Activated naive CD8-positive, alpha-beta T cell treated with anti-CD3 and anti-CD28 coated beads, Interleukin-2, amount 50 U/mL, for 24 hours (primary cell): Measurements from ENCODE around the gene ST8SIA6.
"Not testable (repeated sequence)": the region's sequence is repeated elsewhere in the genome, so short reads cannot be mapped to it uniquely, and the experiment has no call there.

ENCODE experiments used
- ATAC-seq: fragments of 150-1000 bp; cut with Tn5 transposase; one replicate; pipeline ENCODE4 v1.10.0; 2021
- DNase-seq: peaks from one replicate; pipeline ENCODE4 v3.0.0; 2021
- H3K27ac Mint-ChIP-seq: one replicate; pipeline ENCODE4 v1.8.0; 2021; ENCODE audit warnings: mild to moderate bottlenecking, mixed read lengths
- H3K27me3 Mint-ChIP-seq: one replicate; pipeline ENCODE4 v1.8.0; 2021; ENCODE audit warnings: mixed read lengths
- H3K36me3 Mint-ChIP-seq: one replicate; pipeline ENCODE4 v1.8.0; 2021; ENCODE audit warnings: low read depth, mixed read lengths
- H3K4me1 Mint-ChIP-seq: one replicate; pipeline ENCODE4 v1.8.0; 2021; ENCODE audit warnings: mixed read lengths
- H3K4me3 Mint-ChIP-seq: one replicate; pipeline ENCODE4 v1.8.0; 2021; ENCODE audit warnings: mild to moderate bottlenecking, moderate library complexity, mixed read lengths
- H3K9me3 Mint-ChIP-seq: one replicate; pipeline ENCODE4 v1.8.0; 2021; ENCODE audit warnings: mixed read lengths

Gene ST8SIA6

DNA sequence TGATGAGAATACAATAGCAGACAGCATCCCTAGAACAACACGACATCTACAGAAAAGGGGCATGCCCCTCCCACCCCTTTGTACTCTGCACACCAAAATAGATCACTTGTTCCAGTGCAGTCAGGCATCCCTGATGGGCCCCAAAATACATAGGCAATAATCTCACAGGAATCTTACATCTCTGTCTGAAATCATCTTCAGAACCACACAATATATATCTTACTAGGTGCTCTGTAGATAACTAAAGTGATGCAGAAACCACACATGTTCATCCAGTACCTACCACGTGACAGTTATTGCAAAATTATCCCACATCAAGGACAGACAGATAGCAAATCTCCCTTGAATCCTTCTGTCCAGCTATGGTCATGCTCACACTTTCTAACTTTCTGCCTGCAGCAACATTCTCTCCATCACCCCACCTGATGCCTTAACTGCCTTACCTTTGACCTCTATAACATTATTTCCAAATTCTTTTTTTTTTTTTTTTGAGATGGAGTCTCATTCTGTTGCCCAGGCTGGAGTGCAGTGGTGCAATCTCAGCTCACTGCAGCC is 30.7 kb downstream of the ST8SIA6 start:
- H3K4me3 Mint-ChIP-seq = no peak overlapping the region
- no peaks in the 10 kb centered on the region for H3K36me3 Mint-ChIP-seq
- H3K27ac Mint-ChIP-seq = no peak overlapping the region
- no peak for DNase-seq
- no peaks in the 10 kb centered on the region for H3K27me3 Mint-ChIP-seq
- no peaks in the 10 kb centered on the region for H3K9me3 Mint-ChIP-seq
- peaks cover 51% of the 10 kb centered on the region for H3K4me1 Mint-ChIP-seq
- no peak for ATAC-seq

DNA sequence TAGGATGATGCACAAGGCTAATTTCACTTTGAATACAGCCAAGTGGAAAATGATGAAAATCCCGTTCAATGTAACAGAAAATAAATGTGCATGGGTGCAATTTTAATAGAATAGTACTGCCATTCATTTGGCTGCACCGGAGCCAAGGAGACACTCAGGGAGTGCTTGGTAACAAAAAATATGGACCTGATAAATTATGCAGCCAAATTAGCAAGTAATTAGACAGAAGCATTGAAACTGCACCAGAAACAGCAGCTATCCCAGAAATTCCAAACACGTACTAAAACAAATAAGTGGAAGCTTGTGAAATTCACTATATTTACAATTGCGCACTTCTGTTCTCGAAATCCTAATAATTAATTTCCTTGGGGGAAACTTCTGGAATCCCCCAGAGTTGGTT is 31.5 kb downstream of the ST8SIA6 start:
- H3K4me1 Mint-ChIP-seq = peaks cover 43% of the 10 kb centered on the region
- no peaks in the 10 kb centered on the region for H3K9me3 Mint-ChIP-seq
- DNase-seq = no peak
- no peak overlapping the region for H3K27ac Mint-ChIP-seq
- no peak for ATAC-seq
- H3K4me3 Mint-ChIP-seq = no peak overlapping the region
- no peaks in the 10 kb centered on the region for H3K27me3 Mint-ChIP-seq
- no peaks in the 10 kb centered on the region for H3K36me3 Mint-ChIP-seq

DNA sequence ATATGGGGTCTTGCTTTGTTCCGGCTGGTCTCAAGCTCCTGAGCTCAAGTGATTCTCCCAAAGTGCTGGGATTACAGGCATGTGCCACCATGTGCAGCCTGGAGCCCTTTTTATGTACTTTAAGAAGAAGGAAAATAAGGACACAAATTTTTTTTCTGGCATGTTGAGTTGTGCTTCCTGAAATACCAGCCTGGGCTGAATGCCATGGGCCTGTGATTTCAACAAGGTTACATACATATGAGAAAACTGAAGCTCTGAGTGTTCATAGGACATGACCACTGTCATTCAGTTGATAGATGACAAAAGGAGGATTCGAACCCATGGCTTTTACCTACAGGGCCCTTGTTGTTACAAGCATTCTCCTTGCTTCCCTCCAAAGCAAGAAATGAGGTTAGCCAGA is 36.1 kb downstream of the ST8SIA6 start:
- no peaks in the 10 kb centered on the region for H3K9me3 Mint-ChIP-seq
- no peak for ATAC-seq
- no peak overlapping the region for H3K27ac Mint-ChIP-seq
- H3K36me3 Mint-ChIP-seq = no peaks in the 10 kb centered on the region
- H3K4me1 Mint-ChIP-seq = peaks cover 4% of the 10 kb centered on the region
- DNase-seq = no peak
- no peaks in the 10 kb centered on the region for H3K27me3 Mint-ChIP-seq
- H3K4me3 Mint-ChIP-seq = no peak overlapping the region

DNA sequence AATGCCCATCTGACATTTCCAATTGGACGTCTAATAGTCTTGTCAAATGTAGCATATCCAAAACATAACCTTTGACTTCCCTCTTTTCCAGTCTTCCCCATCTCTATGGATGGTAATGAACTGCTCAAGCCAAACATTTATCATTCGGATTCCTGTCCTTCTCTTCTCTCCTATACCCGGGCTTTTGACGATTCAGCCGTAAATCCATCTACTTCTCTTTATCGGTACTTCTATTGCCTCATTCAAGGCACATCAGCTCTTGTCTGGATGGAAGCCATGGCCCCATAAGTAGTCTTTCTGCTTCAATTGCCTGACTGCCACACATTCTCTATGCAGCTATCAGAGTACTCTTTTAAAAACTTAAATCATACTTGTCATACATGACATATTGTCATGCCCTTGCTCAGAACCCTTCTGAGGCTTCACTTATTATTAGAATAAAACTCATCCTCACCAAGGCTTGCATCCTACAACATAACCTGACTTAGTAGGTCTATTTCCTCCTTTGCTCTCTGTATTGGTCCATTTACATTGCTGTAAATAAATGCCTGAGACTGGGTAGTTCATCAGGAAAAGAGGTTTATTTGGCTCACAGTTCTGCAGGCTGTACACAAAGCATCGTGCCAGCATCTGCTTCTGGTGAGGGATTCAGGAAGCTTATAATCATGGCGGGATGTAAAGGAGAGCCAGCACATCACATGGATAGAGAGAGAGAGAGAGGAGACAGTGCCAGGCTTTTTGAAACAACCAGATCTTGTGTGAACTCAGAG is 37.8 kb downstream of the ST8SIA6 start:
- H3K27me3 Mint-ChIP-seq = no peaks in the 10 kb centered on the region
- no peaks in the 10 kb centered on the region for H3K9me3 Mint-ChIP-seq
- no peak for ATAC-seq
- DNase-seq = no peak
- no peaks in the 10 kb centered on the region for H3K36me3 Mint-ChIP-seq
- H3K4me1 Mint-ChIP-seq = peaks cover 2% of the 10 kb centered on the region
- no peak overlapping the region for H3K4me3 Mint-ChIP-seq
- no peak overlapping the region for H3K27ac Mint-ChIP-seq

DNA sequence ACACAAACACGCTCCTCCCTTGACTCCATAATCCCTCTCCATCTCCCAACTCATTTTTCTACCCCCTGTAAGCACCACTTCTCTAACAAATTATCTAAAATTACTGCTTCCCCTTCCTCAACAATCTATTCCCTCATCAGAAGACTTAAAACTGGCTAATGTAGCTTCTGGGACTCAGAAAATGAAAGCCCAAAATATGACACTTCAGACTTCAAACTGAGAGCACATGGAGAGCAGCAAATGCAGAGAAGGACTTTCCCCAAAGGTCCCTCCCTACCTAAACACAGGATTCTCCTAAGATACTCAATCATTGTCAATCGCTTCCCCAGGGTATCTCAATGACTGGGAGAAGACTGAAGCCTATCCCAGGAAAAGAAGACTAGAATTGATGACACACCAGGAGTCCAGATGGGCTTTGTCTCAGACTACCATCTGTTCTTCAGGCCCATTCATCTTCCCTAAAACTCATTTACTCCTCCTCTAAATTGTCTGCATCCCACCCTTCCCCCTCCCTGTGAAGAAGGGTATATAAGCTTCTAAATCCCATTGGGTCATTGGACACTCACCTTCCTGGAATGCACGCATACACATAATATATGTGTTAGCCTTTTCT is 39.2 kb downstream of the ST8SIA6 start:
- Mint-ChIP-seq H3K27me3 (no peaks in the 10 kb centered on the region), H3K27ac (no peak overlapping the region), H3K4me1 (peaks cover 3% of the 10 kb centered on the region)

GRCh38 chr10:17414484-17414883 is 39.9 kb downstream of the ST8SIA6 start:
- H3K27me3 Mint-ChIP-seq = no peaks in the 10 kb centered on the region
- H3K4me3 Mint-ChIP-seq = no peak overlapping the region
- DNase-seq (no peak), ATAC-seq (no peak)
- no peaks in the 10 kb centered on the region for H3K9me3 Mint-ChIP-seq
- H3K4me1 Mint-ChIP-seq = peaks cover 8% of the 10 kb centered on the region
- no peak overlapping the region for H3K27ac Mint-ChIP-seq
- no peaks in the 10 kb centered on the region for H3K36me3 Mint-ChIP-seq

More for the DNA sequence above, 39.2 kb downstream of the ST8SIA6 start:
- Mint-ChIP-seq H3K36me3 (no peaks in the 10 kb centered on the region), H3K4me3 (no peak overlapping the region), H3K9me3 (no peaks in the 10 kb centered on the region)
- ATAC-seq (no peak), DNase-seq (no peak)

DNA sequence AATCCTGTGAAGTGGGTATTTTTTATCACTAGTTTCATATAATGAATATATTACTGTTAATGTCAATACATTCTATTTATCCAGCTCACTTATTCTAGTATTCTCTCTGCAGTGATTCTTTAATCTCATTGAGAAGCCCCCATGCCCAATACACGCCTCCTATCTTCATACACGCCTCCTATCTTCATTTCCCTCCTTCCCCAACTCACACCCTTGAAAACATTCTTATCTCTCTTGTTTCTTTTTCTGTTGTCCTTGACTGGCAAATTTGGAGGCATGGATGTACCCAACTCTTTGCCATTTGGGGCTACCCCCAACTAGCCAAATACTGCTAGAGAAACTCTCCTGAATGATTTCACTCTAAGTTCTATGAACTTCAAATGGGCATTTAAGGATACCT is 40.5 kb downstream of the ST8SIA6 start:
- Mint-ChIP-seq H3K4me3 (no peak overlapping the region), H3K36me3 (no peaks in the 10 kb centered on the region), H3K4me1 (peaks cover 11% of the 10 kb centered on the region), H3K27me3 (no peaks in the 10 kb centered on the region), H3K27ac (no peak overlapping the region), H3K9me3 (no peaks in the 10 kb centered on the region)
- DNase-seq (no peak), ATAC-seq (no peak)

DNA sequence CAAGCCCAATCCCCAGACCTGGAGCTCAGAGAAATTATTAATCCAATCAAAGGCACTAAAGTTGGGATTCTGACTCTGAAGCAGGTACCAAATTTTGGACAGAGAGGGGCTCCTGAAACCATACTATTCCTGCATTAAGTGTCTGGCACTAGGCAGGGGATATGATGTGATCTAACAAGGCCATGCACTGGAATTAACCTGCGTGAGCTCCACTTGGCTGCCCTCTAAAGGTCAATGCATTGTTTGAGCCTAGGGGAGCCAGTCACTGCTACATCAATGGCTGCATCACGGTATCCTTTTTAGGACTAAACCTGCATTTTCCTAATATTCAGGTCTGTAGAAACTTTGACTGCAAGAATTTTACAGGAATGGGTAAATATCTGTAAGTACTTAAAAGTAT is 42.1 kb downstream of the ST8SIA6 start:
- H3K27ac Mint-ChIP-seq = no peak overlapping the region
- H3K9me3 Mint-ChIP-seq = no peaks in the 10 kb centered on the region
- H3K4me1 Mint-ChIP-seq = peaks cover 11% of the 10 kb centered on the region
- H3K27me3 Mint-ChIP-seq = no peaks in the 10 kb centered on the region
- no peak overlapping the region for H3K4me3 Mint-ChIP-seq
- no peak for ATAC-seq
- DNase-seq = no peak
- H3K36me3 Mint-ChIP-seq = no peaks in the 10 kb centered on the region

DNA sequence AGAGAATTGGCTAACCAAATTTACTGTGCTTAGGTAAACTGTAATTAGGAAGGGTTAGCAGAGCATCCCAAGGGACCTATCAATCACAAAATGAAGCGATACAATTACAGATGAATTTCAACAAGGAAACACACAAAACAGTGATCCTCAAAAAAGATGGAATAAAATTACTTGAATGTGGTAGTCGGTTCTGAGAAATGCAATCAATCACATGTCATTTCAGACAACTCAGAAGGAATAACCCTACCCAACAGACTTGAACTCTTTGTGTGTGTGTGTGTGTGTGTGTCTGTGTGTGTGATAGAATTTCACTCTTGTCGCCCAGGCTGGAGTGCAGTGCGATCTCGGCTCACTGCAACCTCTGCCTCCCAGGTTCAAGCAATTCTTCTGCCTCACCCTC is 43.5 kb downstream of the ST8SIA6 start:
- Mint-ChIP-seq H3K4me1 (peaks cover 11% of the 10 kb centered on the region), H3K36me3 (no peaks in the 10 kb centered on the region), H3K9me3 (no peaks in the 10 kb centered on the region), H3K27me3 (no peaks in the 10 kb centered on the region), H3K4me3 (no peak overlapping the region), H3K27ac (no peak overlapping the region)
- ATAC-seq (no peak), DNase-seq (no peak)

- Mint-ChIP-seq H3K9me3 (no peaks in the 10 kb centered on the region), H3K27me3 (no peaks in the 10 kb centered on the region), H3K36me3 (no peaks in the 10 kb centered on the region), H3K4me1 (peaks cover 11% of the 10 kb centered on the region), H3K27ac (no peak overlapping the region), H3K4me3 (no peak overlapping the region)
- no peak for DNase-seq
- ATAC-seq = peak; percentile 28
Observed at GRCh38 chr10:17409170-17409733, 45.1 kb downstream of the ST8SIA6 start.

DNA sequence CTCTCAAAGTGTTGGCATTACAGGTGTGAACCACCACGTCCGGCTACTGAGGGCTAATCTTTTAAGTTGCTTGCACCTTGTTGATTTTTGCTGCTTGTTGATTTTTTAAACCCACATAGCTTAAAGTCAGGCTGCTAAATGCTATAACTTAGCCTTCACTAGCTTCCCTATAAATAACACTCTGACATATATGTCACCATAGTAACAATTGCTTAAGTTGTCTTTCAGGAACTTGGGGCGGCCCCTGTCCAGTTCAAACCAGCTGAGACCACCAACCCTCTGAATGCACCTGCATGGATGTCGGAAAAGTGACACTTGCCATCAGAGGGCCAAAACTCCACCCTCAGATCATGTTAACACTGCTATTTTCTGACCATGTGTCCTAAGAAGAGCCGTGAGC is 47.3 kb downstream of the ST8SIA6 start:
- no peak for ATAC-seq
- no peak overlapping the region for H3K27ac Mint-ChIP-seq
- H3K4me1 Mint-ChIP-seq = peaks cover 11% of the 10 kb centered on the region
- no peaks in the 10 kb centered on the region for H3K36me3 Mint-ChIP-seq
- H3K27me3 Mint-ChIP-seq = no peaks in the 10 kb centered on the region
- H3K4me3 Mint-ChIP-seq = no peak overlapping the region
- H3K9me3 Mint-ChIP-seq = no peaks in the 10 kb centered on the region
- no peak for DNase-seq

GRCh38 chr10:17406036-17406834 is 48.2 kb downstream of the ST8SIA6 start:
- H3K4me3 Mint-ChIP-seq = no peak overlapping the region
- H3K36me3 Mint-ChIP-seq = no peaks in the 10 kb centered on the region
- H3K27ac Mint-ChIP-seq = no peak overlapping the region
- H3K27me3 Mint-ChIP-seq = no peaks in the 10 kb centered on the region
- no peaks in the 10 kb centered on the region for H3K9me3 Mint-ChIP-seq
- ATAC-seq (no peak), DNase-seq (no peak)
- H3K4me1 Mint-ChIP-seq = peaks cover 11% of the 10 kb centered on the region

- DNase-seq (no peak), ATAC-seq (no peak)
- Mint-ChIP-seq H3K9me3 (no peaks in the 10 kb centered on the region), H3K4me3 (no peak overlapping the region), H3K27ac (no peak overlapping the region), H3K27me3 (no peaks in the 10 kb centered on the region), H3K4me1 (no peaks in the 10 kb centered on the region), H3K36me3 (no peaks in the 10 kb centered on the region)
Observed at GRCh38 chr10:17403161-17403560, 51.2 kb downstream of the ST8SIA6 start.

GRCh38 chr10:17402040-17402439 is 52.4 kb downstream of the ST8SIA6 start:
- not testable (repeated sequence) for DNase-seq, ATAC-seq, H3K27me3 Mint-ChIP-seq, H3K4me1 Mint-ChIP-seq, H3K27ac Mint-ChIP-seq, H3K36me3 Mint-ChIP-seq, H3K4me3 Mint-ChIP-seq, H3K9me3 Mint-ChIP-seq
